Measurements from ENCODE around the gene UGT1A10. TPM values are rescaled to one million over a fixed set of nuclear protein-coding genes. Genes with fewer than 3 reads are reported as not detected.
A peak's percentile ranks its signal among the peaks of the same experiment; 100 is the strongest.
"Not testable (repeated sequence)": the region's sequence is repeated elsewhere in the genome, so short reads cannot be mapped to it uniquely, and the experiment has no call there.

UGT1A10 gene
- total RNA-seq, 1 experiment from 2014 or later: not detected

GRCh38 chr2:233700028-233700635 lies 63.9 kb downstream of the UGT1A10 start:
- no peak overlapping the region; the same call in 1 of the 2 replicates for H3K14ac ChIP-seq (ENCODE audit: insufficient read depth, low read length)
- no peak overlapping the region for H3K56ac ChIP-seq (ENCODE audit: insufficient read length, low read depth, low read length)
- H3K9me3 ChIP-seq (ENCODE audit: control insufficient read depth, low read depth, low read length): no peaks in the 10 kb centered on the region
- no peaks in the 10 kb centered on the region for H4K20me1 ChIP-seq (ENCODE audit: control insufficient read depth, insufficient read depth, insufficient read length)
- peaks cover 0 to 10% (median 1%) of the 10 kb centered on the region in 3 experiments; a peak in 3 of 7 replicates for H3K36me3 Mint-ChIP-seq (ENCODE audit: insufficient read depth in 1 of 3, low read depth in 3 of 3)
- H3K23me2 ChIP-seq (ENCODE audit: insufficient read length, low read depth, low read length, poor library complexity, severe bottlenecking): no peaks in the 10 kb centered on the region
- no peak overlapping the region for H2BK5ac ChIP-seq (ENCODE audit: insufficient read length, low read length)
- H3K79me2 ChIP-seq (ENCODE audit: insufficient read depth, low read length): no peaks in the 10 kb centered on the region
- no peak overlapping the region for H4K5ac ChIP-seq (ENCODE audit: insufficient read length, low read depth, low read length)
- H3T11ph ChIP-seq (ENCODE audit: low read length): no peak overlapping the region
- peaks cover 14 to 20% of the 10 kb centered on the region in 2 experiments for H3K4me1 Mint-ChIP-seq
- peak overlapping the region in 2 of 3 experiments; percentile 88 to 92; a peak in 4 of 7 replicates for H3K27ac Mint-ChIP-seq
- no peaks in the 10 kb centered on the region for H3K4me1 ChIP-seq (ENCODE audit: insufficient read depth, low read length)
- no peak overlapping the region for H3K9ac ChIP-seq (ENCODE audit: extremely low read depth, insufficient read length, low read length)
- H2BK12ac ChIP-seq (ENCODE audit: insufficient read length, low read depth, low read length): no peak overlapping the region
- H3K4ac ChIP-seq (ENCODE audit: low read depth, low read length): no peak overlapping the region
- no peak overlapping the region for H4K8ac ChIP-seq (replicated peaks; ENCODE audit: insufficient read length, low read depth, low read length)
- H3K4me3 Mint-ChIP-seq: no peak overlapping the region
- no peak overlapping the region for H2BK120ac ChIP-seq (ENCODE audit: low read depth, low read length, poor library complexity, severe bottlenecking)
- peaks cover 4 to 11% of the 10 kb centered on the region in 2 experiments; a peak in 3 of 5 replicates for H3K9me3 Mint-ChIP-seq
- H2BK20ac ChIP-seq (ENCODE audit: low read depth, low read length, poor library complexity, severe bottlenecking): no peak overlapping the region
- 0 out of 2 replicates have a peak overlapping the region, but pooled peaks have one; percentile 31 for H2BK15ac ChIP-seq (ENCODE audit: low read depth, low read length)
- TF ChIP-seq, protein P1, sequence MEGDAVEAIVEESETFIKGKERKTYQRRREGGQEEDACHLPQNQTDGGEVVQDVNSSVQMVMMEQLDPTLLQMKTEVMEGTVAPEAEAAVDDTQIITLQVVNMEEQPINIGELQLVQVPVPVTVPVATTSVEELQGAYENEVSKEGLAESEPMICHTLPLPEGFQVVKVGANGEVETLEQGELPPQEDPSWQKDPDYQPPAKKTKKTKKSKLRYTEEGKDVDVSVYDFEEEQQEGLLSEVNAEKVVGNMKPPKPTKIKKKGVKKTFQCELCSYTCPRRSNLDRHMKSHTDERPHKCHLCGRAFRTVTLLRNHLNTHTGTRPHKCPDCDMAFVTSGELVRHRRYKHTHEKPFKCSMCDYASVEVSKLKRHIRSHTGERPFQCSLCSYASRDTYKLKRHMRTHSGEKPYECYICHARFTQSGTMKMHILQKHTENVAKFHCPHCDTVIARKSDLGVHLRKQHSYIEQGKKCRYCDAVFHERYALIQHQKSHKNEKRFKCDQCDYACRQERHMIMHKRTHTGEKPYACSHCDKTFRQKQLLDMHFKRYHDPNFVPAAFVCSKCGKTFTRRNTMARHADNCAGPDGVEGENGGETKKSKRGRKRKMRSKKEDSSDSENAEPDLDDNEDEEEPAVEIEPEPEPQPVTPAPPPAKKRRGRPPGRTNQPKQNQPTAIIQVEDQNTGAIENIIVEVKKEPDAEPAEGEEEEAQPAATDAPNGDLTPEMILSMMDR (conservative IDR thresholded peaks at IDR 0.05): no peak
- no peaks in the 10 kb centered on the region for H3K79me1 ChIP-seq (ENCODE audit: insufficient read depth, low read depth, low read length, poor library complexity, severe bottlenecking)
- no peak overlapping the region for H3K27ac ChIP-seq (ENCODE audit: insufficient read length, low read depth, low read length)
- H3K27me3 Mint-ChIP-seq (ENCODE audit: low read depth): no peaks in the 10 kb centered on the region
- no peak for DNase-seq
- H3K18ac ChIP-seq (ENCODE audit: insufficient read length, low read depth, low read length): no peak overlapping the region
- H3K4me2 ChIP-seq (ENCODE audit: insufficient read depth, insufficient read length, low read length): no peak overlapping the region
- no peaks in the 10 kb centered on the region for H3K27me3 ChIP-seq (ENCODE audit: insufficient read depth, low read length)
- no peak overlapping the region for H2AK5ac ChIP-seq (ENCODE audit: insufficient read length, low read length)
- no peak overlapping the region for H3K23ac ChIP-seq (ENCODE audit: insufficient read length, low read depth, low read length)
- H2AFZ ChIP-seq (ENCODE audit: low read length): no peak overlapping the region
- WGBS (ENCODE audit: extremely low coverage, insufficient read length, low lambda C conversion rate): no CpG with 5 or more reads among the region's 1 CpG
- no peak overlapping the region for H4K91ac ChIP-seq (ENCODE audit: insufficient read length, low read depth, low read length)

DNA sequence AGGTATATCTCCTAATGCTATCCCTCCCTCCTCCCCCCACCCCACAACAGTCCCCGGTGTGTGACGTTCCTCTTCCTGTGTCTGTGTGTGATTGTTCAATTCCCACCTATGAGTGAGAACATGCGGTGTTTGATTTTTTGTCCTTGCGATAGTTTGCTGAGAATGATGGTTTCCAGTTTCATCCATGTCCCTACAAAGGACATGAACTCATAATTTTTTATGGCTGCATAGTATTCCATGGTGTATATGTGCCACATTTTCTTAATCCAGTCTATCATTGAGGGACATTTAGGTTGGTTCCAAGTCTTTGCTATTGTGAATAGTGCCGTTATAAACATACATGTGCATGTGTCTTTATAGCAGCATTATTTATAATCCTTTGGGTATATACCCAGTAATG lies 64.6 kb downstream of the UGT1A10 start:
- no CpG with 5 or more reads among the region's 5 CpGs for WGBS (ENCODE audit: extremely low coverage, insufficient read length, low lambda C conversion rate)
- H3K4ac ChIP-seq (ENCODE audit: low read depth, low read length); H2BK20ac ChIP-seq (ENCODE audit: low read depth, low read length, poor library complexity, severe bottlenecking); H2AK5ac ChIP-seq (ENCODE audit: insufficient read length, low read length); H3K27ac Mint-ChIP-seq; H3K9me3 ChIP-seq (ENCODE audit: control insufficient read depth, low read depth, low read length); H4K5ac ChIP-seq (ENCODE audit: insufficient read length, low read depth, low read length); H3K27me3 Mint-ChIP-seq (ENCODE audit: low read depth); H3K23me2 ChIP-seq (ENCODE audit: insufficient read length, low read depth, low read length, poor library complexity, severe bottlenecking); H3K18ac ChIP-seq (ENCODE audit: insufficient read length, low read depth, low read length); H3K79me2 ChIP-seq (ENCODE audit: insufficient read depth, low read length); H3K27ac ChIP-seq (ENCODE audit: insufficient read length, low read depth, low read length); H3K9ac ChIP-seq (ENCODE audit: extremely low read depth, insufficient read length, low read length); H2BK15ac ChIP-seq (ENCODE audit: low read depth, low read length); H2AFZ ChIP-seq (ENCODE audit: low read length); H3K56ac ChIP-seq (ENCODE audit: insufficient read length, low read depth, low read length); DNase-seq; H4K91ac ChIP-seq (ENCODE audit: insufficient read length, low read depth, low read length); H2BK5ac ChIP-seq (ENCODE audit: insufficient read length, low read length); H3K36me3 Mint-ChIP-seq (ENCODE audit: insufficient read depth in 1 of 3, low read depth in 3 of 3); H3K27me3 ChIP-seq (ENCODE audit: insufficient read depth, low read length); H4K20me1 ChIP-seq (ENCODE audit: control insufficient read depth, insufficient read depth, insufficient read length); H3K4me3 Mint-ChIP-seq; H2BK12ac ChIP-seq (ENCODE audit: insufficient read length, low read depth, low read length); H3T11ph ChIP-seq (ENCODE audit: low read length); H4K8ac ChIP-seq (replicated peaks; ENCODE audit: insufficient read length, low read depth, low read length); H3K23ac ChIP-seq (ENCODE audit: insufficient read length, low read depth, low read length); H3K4me2 ChIP-seq (ENCODE audit: insufficient read depth, insufficient read length, low read length); H3K14ac ChIP-seq (ENCODE audit: insufficient read depth, low read length); H3K4me1 ChIP-seq (ENCODE audit: insufficient read depth, low read length); H2BK120ac ChIP-seq (ENCODE audit: low read depth, low read length, poor library complexity, severe bottlenecking); H3K79me1 ChIP-seq (ENCODE audit: insufficient read depth, low read depth, low read length, poor library complexity, severe bottlenecking): not testable (repeated sequence)
- Mint-ChIP-seq H3K4me1 (peaks cover 14 to 20% of the 10 kb centered on the region in 2 experiments), H3K9me3 (peaks cover 4 to 11% of the 10 kb centered on the region in 2 experiments; a peak in 3 of 5 replicates)
